GM19025 (cell line): ENCODE measurements around the gene PTGFR.

Experiments
- ATAC-seq: cut with Tn5 transposase; IDR thresholded peaks from one replicate; pipeline ENCODE4 v1.9.1; 2021; ENCODE audit warnings: mild to moderate bottlenecking, low read depth, moderate library complexity; ENCODE audit not compliant: unreplicated experiment

The PTGFR gene

DNA sequence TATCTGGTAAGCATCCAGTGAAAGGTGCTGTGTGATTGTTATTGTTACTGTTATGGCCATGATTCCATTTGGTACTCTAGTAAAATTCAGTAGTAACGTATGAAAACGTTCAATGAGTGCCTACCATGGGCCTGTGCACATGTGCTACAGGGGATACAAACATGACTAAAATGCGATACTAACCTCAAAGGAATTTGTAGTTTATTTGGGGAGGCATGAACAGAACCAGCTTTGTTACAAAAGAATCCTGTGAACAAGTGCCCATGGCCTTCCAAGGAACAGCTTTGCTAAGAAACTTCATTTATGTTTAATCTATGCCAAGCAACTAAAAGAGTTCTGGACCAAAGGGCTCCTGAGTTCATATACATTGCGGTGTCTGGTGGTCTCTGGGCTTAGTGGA lies 28.7 kb downstream of the PTGFR start:
- ATAC-seq: no peak

DNA sequence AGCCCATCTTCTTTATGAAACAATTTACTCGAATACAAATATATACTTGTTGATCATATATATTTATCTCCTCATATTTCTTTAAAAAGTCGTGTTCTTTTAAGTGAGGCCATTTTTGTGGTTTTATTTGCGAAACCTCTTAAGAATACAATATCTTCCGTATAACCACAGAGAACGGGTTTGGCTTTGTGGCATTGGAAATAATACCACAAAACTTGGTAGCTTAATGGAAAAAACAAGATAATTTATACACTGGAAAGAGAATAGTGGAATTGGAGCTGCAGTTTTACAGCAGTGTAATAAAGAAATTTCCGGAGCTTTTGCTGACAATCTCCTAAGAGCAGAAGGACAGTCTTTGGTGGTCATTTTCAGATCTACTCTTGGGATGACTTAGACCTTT lies 29.4 kb downstream of the PTGFR start:
- ATAC-seq: no peak

DNA sequence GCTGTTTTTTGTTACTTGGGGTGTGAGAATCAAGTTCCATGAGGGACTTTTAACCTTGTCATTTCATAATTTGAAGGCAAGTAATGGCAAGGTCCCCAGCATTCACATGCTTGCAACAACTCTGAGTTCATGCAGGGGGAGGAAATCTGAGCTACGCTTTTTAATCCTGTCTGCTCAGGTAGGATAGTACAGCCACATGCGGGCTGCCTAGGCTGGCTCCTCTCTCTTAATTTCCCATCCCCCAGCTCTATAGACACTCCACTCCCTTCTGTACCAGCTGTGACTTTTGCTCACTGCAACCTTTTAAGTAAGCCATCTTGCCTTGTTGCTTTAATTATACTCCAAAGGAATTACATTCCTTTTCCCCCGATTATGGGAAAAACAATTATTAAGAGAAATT lies 30.1 kb downstream of the PTGFR start:
- no peak for ATAC-seq

DNA sequence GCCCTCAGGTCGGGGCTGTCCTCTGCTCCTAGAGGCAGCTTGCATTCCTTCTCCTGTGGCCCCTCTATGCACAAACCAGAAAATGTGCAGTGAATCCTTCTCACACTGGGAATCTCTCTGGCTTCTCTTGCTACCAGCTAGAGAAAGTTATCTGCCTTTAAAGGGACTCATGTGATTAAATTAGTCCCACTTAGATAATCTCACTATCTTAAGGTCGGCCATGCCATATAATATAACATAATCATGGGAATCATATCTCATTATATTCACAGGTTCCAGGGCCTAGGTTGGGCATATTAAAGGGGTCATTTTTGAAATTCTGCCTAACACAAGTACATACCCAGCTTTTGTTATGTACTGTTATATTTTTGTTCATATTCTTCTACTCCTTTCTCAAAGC lies 31.4 kb downstream of the PTGFR start:
- ATAC-seq: no peak

DNA sequence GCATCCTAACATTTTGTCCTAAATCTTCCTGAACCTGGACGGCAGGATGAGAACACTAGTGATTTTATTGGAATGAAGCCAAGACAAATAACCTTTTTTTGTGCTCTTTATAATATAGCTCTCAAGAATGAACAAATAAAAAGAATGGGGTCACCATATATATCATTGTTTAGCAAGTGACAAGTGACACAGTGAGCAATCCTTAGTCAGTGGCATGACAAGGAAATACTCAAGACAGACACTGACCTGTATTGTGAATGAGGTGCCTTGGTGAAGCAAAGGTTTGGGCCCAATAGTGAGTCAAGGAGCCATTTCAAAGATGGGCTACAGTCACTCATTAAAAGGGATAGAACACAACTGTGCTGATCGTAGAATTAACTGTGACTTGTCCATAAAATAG lies 35.7 kb downstream of the PTGFR start:
- no peak for ATAC-seq

DNA sequence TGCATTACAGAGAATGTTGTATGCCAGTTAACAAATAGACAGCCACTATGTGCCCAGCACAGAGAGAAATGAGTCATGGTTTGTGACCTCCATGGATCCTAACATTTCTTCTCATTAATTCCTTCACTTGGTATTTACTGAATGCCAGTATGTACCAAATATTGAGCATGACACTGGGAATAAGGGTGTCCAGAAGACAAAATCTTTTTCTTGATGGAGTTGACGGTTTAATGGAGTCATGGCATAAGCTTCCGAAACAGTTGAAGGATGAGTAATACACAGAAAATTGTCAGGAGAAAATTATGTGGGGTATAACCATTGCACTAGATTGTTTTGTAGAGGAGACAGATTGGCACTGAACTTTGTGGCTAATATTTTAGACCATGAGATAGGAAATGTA lies 36.9 kb downstream of the PTGFR start:
- no peak for ATAC-seq

DNA sequence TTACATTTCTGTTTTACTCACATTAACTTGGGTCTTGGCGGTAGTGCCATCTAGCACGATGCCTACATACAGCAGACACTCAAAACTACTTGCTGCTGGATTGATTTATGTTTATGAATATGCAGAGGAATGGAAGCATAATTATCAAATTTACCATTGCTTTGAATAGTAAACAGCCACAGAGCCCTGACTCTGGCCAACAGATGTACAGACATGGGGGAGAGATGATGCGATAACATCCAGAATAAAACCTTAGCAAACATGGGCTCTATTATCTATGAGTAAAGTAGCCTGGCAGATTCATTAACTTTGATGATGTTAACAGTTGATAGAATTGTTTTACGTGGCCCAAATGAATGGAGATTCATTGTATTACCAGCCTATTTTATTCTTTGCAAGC lies 42.8 kb downstream of the PTGFR start:
- no peak for ATAC-seq

DNA sequence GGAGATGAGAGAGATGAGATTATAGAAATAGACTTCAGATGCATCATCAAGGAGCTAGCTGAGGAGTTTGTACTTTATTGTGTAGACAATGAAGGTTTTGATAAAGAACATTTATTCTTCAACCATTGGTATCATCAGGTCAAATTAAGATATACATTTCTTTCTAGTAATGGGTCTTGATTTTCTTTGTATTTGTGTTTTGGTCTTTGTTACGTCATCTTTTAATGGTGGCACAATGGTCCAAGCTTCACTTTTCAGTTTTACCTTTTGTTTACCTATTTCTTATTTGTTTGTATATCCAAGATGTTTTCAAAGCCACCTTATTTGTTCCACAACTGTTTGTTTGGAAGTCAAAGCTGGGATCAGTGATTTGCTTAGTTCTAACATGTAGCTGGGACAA lies 44.5 kb downstream of the PTGFR start:
- ATAC-seq: no peak

DNA sequence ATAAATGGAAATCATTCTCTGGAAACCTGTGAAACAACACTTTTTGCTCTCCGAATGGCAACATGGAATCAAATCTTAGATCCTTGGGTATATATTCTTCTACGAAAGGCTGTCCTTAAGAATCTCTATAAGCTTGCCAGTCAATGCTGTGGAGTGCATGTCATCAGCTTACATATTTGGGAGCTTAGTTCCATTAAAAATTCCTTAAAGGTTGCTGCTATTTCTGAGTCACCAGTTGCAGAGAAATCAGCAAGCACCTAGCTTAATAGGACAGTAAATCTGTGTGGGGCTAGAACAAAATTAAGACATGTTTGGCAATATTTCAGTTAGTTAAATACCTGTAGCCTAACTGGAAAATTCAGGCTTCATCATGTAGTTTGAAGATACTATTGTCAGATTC lies 45.7 kb downstream of the PTGFR start:
- no peak for ATAC-seq

DNA sequence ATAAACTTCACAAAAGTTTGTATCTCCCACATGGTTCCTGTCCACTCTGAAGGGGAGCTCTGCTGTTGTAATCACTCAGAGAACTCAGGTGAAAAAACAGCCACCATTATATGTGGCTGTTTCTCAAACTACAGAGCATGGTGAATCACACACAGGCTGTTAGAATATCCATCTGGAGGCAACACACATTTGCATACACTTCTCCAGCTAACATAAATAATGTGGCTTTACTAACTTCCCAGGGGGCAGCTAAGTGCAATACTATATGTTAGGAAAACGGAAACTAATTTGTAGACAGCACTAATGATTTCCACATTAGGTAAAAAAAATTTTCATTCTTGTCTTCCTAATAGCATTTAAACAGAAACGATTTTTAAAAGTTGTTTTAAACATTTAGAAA lies 49.3 kb downstream of the PTGFR start:
- no peak for ATAC-seq

DNA sequence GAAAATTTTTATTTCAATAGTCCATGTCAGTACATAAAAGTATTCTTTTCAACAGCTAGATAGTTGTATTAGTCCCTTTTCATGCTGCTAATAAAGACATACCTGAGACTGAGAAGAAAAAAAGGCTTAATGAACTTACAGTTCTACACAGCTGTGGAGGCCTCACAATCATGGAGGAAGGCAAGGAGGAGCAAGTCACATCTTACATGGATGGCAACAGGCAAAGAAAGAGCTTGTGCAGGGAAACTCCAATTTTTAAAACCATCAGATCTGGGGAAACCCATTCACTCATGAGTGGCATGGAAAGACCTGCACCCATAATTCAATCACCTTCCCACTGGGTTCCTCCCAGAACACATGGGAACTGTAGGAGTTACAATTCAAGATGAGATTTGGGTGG lies 50.7 kb downstream of the PTGFR start:
- no peak for ATAC-seq

DNA sequence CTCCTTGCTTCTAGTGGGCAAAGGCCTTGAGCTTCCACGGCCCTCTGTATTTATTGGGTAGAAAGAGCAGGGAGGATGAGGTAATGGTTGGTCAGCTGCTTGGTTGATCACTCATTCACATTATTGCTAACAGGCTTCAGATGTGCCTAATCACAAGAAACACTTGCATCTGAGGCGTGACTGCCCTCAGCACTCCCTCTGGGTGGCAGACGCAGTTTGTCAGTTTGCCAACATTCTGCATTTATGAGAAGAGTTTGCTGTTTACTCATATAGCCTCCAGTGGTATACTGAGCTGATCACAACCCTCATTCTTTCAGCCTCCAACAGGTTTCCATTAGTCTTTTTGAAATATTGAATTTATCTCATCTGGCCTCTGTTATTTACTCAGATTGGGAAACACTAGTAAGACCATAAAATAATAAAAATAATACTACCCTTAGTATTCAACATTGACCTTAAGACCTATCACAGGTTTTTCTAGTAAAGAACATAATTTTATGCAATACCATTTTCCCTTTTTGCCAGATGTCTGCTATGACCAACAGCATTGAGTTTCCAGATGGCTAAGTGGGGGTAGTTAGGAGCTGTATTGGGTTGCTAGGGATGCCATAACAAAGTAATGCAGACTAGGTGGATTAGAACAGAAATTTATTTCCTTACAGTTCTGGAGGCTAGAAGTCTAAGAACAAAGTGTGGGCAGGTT lies 53.3 kb downstream of the PTGFR start:
- ATAC-seq: no peak

DNA sequence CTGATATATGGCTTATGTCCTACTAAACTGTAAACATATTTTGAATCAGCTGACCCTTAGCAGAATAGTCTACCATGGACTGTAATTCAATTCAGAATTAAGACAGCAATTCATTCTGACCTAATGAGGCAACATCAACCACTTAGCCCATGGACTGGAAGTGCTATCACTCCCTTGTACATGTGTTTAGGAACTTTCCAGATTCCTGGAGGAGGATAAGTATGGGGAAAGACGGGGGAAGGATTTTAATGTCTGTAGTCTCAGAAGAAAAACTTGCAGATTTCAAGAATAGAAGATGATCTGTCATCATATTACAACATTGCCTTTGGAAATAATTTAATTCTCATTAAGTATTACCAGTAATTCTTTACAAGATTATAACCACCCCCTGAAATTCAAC lies 56.3 kb downstream of the PTGFR start:
- no peak for ATAC-seq

DNA sequence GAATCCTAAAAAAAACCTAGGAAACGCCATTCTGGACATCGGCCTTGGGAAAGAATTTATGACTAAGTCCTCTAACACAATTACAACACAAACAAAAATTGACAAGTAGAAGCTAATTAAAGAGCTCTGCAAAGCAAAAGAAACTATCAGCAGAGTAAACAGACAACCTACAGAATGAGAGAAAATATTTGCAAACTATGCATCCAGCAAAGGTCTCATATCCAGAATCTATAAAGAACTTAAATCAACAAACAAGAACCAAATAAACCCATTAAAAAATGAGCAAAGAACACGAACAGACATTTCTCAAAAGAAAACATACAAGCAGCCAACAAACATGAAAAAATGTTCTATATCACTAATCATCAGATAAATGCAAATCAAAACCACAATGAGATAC lies 58.6 kb downstream of the PTGFR start:
- no peak for ATAC-seq

DNA sequence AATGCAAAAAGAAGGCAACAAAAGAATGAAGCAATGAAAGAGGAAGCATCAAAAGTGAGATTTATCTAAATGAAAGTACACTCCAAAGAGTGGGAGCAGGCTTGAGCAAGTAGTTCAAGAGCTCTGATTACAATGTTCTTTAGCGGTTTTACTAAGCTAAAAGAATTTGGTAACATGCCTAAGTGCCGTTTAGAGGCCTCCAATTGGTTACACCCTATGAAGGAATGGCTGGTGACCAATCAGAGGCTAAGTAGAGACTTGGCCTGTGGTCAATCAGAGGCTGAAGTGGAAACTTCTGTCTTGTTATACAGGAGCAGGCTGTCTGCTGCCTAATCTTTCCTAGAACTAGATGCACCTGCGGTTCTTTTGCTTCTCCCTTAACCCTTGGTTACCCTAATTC lies 59.1 kb downstream of the PTGFR start:
- no peak for ATAC-seq

DNA sequence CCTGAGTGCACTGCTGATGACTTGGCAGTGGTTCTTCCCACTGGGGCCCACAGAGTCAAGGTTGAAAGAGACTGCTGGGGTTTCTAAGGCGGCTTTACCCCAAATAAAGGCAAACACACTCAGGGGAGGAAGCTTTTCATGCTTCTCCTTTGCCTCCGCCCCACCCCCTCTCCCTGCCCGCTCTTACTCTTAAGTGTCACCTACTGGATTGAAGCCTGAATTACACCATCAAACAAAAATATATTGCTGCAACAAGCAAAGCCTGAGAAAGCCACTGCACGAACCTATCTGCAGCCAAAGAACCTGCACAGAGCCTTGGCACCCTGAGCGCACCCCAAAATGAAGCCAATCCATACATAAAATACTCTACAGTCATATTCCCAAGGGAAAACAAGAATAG lies 63.1 kb downstream of the PTGFR start:
- ATAC-seq: no peak

DNA sequence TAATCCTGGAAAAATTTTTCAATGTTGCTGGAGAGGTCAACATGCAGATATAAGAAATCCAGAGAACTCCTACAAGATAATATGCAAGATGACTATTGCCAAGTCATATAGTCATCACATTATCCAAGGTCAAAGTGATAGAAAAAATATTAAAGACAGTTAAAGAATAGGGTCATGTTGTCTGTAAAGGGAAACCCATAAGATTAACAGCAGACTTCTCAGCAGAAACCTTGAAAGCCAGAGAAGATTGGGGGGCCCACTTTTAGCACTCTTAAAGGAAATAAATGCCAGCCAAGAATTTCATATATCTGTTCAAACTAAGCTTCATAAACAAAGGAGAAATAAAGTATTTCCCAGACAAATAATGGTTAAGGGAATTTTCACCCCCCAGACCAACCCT lies 64.1 kb downstream of the PTGFR start:
- no peak for ATAC-seq

DNA sequence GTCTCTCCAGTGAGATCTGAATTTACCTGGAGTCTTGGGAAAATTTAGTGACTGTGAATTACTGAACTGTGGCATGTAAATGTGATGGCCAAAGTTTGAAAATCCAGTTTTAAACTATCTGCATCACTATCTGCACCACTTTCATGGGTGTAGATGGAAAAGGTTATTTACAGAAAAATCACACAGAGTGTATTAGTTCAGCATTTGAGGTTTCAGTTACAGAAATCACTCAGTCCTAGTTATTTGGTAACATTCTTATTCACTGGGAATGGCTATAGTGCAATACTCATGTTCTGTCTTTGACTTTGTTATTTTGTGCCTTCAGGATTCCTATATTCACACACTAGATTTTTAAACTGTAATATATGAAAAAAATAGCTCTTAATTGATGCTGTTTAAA lies 68.9 kb downstream of the PTGFR start:
- no peak for ATAC-seq

DNA sequence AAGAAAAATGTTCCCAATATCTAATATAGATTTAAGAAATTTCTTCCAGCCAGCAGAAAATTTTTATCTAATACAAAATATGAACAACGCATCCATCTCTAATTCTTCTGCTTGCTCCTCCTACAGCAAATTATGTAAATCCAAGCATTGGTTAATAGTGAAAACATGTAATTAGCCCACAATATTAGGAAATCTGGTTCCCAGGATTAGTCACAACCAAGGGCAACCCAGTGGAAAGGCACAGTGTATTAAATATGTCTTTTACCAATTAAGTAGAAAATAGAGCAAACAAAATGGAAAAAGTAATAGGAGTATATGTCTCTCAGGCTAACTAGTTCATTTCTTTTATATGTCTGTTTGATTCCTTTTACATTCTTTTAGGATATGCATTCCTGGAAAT lies 70.0 kb downstream of the PTGFR start:
- ATAC-seq: no peak

DNA sequence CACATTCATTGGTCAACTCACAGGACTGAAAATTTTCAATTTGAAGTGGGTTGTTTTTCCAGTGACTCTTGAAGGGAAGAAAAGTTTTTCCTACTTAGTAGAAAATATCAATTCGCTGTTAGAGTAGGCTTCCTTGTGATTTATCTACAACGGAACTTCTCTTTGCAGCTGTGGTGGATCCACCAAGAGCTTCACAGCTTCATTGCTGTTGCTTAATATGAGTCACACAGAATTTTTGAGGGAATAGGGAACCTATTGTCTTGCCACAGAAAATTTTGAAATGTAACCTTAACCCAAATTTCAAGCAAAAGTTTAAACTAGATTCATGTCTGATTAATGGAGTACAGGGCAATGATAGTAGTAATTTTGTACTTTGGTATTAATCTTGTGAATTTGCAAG lies 71.1 kb downstream of the PTGFR start:
- no peak for ATAC-seq

DNA sequence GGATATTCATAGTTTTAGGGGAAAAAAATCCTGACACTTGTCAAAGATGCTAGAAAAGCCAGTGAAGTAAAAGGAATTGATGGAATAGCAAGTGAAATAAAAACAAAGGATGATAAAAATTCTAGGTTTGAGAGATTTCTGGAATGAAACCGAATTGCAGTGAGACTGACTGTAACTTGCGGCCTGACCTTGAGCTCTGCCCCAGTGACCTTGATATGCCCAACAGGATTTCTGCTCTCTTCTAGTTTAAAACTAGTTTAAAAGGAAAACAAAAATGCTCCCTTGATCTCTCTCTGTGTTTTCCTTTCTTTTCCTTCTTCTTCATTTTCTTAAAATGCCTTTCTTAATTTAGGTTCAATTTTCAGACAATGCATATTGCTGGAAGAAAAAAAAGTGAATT lies 74.6 kb downstream of the PTGFR start:
- ATAC-seq: no peak

DNA sequence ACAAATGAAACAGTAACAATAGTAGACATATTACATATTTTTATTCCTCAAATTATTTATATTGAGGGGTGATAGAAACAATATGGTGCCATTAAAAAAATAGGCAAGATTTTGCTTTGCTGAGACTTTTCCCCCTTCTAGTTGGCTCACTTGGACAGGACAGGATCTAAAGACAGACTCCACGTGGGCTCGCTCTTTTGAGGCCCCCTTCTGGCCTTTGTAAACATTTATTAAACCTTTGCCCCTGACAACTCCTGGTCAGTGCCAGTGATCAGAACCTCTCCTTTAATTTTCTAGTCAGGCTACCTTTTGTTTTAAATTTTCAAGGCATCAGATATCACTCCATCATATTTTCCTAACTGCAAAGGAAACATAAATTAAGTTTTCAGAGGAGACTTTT lies 79.8 kb downstream of the PTGFR start:
- no peak for ATAC-seq
